Duodenal mucosa (tissue), 2 donors: ENCODE measurements around the gene PDIA5.

Experiments used
- H3K27ac ChIP-seq: one replicate; pipeline ENCODE4 v1.7.0; 2013; ENCODE audit warnings: low read depth, low read length
- H3K27me3 ChIP-seq, 2 donors: one replicate each; pipeline ENCODE4 v1.7.0; 2013; ENCODE audit warnings: low read length in 2 of 2, control low read depth in 1 of 2; ENCODE audit not compliant: insufficient read depth in 2 of 2, control insufficient read depth in 1 of 2
- H3K36me3 ChIP-seq, 2 donors: one replicate each; pipeline ENCODE4 v1.7.0; 2013; ENCODE audit warnings: low read length in 2 of 2, control low read depth in 1 of 2; ENCODE audit not compliant: insufficient read depth in 2 of 2, control insufficient read depth in 1 of 2
- H3K4me1 ChIP-seq, 2 donors: one replicate each; pipeline ENCODE4 v1.7.0; 2013; ENCODE audit warnings: low read length in 2 of 2, control low read depth in 1 of 2; ENCODE audit not compliant: insufficient read depth in 2 of 2, control insufficient read depth in 1 of 2
- H3K4me3 ChIP-seq, 2 donors: one replicate each; pipeline ENCODE4 v1.7.0; 2013; ENCODE audit warnings: low read length in 2 of 2, low read depth in 1 of 2
- H3K9ac ChIP-seq, 2 donors: one replicate each; pipeline ENCODE4 v1.7.0; 2013; ENCODE audit warnings: low read length in 2 of 2, low read depth in 1 of 2
- H3K9me3 ChIP-seq, 2 donors: one replicate each; pipeline ENCODE4 v1.7.0; 2013; ENCODE audit warnings: low read length in 2 of 2, control low read depth in 1 of 2; ENCODE audit not compliant: control insufficient read depth in 1 of 2

Gene PDIA5

GRCh38 chr3:123137001-123137400 lies 70.2 kb downstream of the PDIA5 start:
- no peaks in the 10 kb centered on the region for H3K27me3 ChIP-seq
- no peaks in the 10 kb centered on the region for H3K9me3 ChIP-seq
- no peak overlapping the region for H3K9ac ChIP-seq
- H3K4me3 ChIP-seq: no peak overlapping the region
- H3K27ac ChIP-seq: no peak overlapping the region
- peaks cover 0 to 1% of the 10 kb centered on the region in 2 donors for H3K4me1 ChIP-seq
- peaks cover 10 to 48% of the 10 kb centered on the region in 2 donors for H3K36me3 ChIP-seq

GRCh38 chr3:123138839-123139444 lies 72.1 kb downstream of the PDIA5 start:
- Histone ChIP-seq H3K27ac (no peak overlapping the region), H3K9me3 (no peaks in the 10 kb centered on the region), H3K4me1 (no peaks in the 10 kb centered on the region), H3K4me3 (no peak overlapping the region), H3K27me3 (no peaks in the 10 kb centered on the region), H3K9ac (no peak overlapping the region), H3K36me3 (peaks cover 10 to 45% of the 10 kb centered on the region in 2 donors)

GRCh38 chr3:123139522-123139921 lies 72.7 kb downstream of the PDIA5 start:
- no peak overlapping the region for H3K9ac ChIP-seq
- H3K36me3 ChIP-seq: peaks cover 6 to 40% of the 10 kb centered on the region in 2 donors
- no peaks in the 10 kb centered on the region for H3K27me3 ChIP-seq
- H3K4me1 ChIP-seq: no peaks in the 10 kb centered on the region
- H3K4me3 ChIP-seq: no peak overlapping the region
- H3K9me3 ChIP-seq: no peaks in the 10 kb centered on the region
- H3K27ac ChIP-seq: no peak overlapping the region

- Histone ChIP-seq H3K9ac (no peak overlapping the region), H3K27me3 (no peaks in the 10 kb centered on the region), H3K4me1 (no peaks in the 10 kb centered on the region), H3K36me3 (peaks cover 6 to 39% of the 10 kb centered on the region in 2 donors), H3K9me3 (no peaks in the 10 kb centered on the region), H3K4me3 (no peak overlapping the region), H3K27ac (no peak overlapping the region)
Observed at GRCh38 chr3:123140550-123140949, 73.7 kb downstream of the PDIA5 start.

GRCh38 chr3:123141276-123141675 lies 74.5 kb downstream of the PDIA5 start:
- Histone ChIP-seq H3K4me1 (no peaks in the 10 kb centered on the region), H3K4me3 (no peak overlapping the region), H3K9ac (no peak overlapping the region), H3K27ac (no peak overlapping the region), H3K36me3 (peaks cover 11 to 46% of the 10 kb centered on the region in 2 donors), H3K9me3 (no peaks in the 10 kb centered on the region), H3K27me3 (no peaks in the 10 kb centered on the region)

- H3K4me3 ChIP-seq: no peak overlapping the region
- no peaks in the 10 kb centered on the region for H3K4me1 ChIP-seq
- no peak overlapping the region for H3K27ac ChIP-seq
- peaks cover 18 to 64% of the 10 kb centered on the region in 2 donors for H3K36me3 ChIP-seq
- no peak overlapping the region for H3K9ac ChIP-seq
- H3K9me3 ChIP-seq: no peaks in the 10 kb centered on the region
- H3K27me3 ChIP-seq: no peaks in the 10 kb centered on the region
Observed at GRCh38 chr3:123143669-123144411, 77.0 kb downstream of the PDIA5 start.

- Histone ChIP-seq H3K27me3 (no peaks in the 10 kb centered on the region), H3K9ac (no peak overlapping the region), H3K9me3 (no peaks in the 10 kb centered on the region), H3K4me3 (no peak overlapping the region), H3K36me3 (peaks cover 31 to 66% of the 10 kb centered on the region in 2 donors), H3K4me1 (no peaks in the 10 kb centered on the region), H3K27ac (no peak overlapping the region)
Observed at GRCh38 chr3:123147754-123148535, 81.1 kb downstream of the PDIA5 start.

- Histone ChIP-seq H3K36me3 (peaks cover 31 to 60% of the 10 kb centered on the region in 2 donors), H3K27ac (no peak overlapping the region), H3K4me1 (no peaks in the 10 kb centered on the region), H3K9me3 (no peaks in the 10 kb centered on the region), H3K4me3 (no peak overlapping the region), H3K9ac (no peak overlapping the region), H3K27me3 (no peaks in the 10 kb centered on the region)
Observed at GRCh38 chr3:123148772-123149171, 81.9 kb downstream of the PDIA5 start.

- no peak overlapping the region for H3K4me3 ChIP-seq
- no peak overlapping the region for H3K27ac ChIP-seq
- H3K4me1 ChIP-seq: no peaks in the 10 kb centered on the region
- no peak overlapping the region for H3K9ac ChIP-seq
- peaks cover 31 to 63% of the 10 kb centered on the region in 2 donors for H3K36me3 ChIP-seq
- no peaks in the 10 kb centered on the region for H3K27me3 ChIP-seq
- no peaks in the 10 kb centered on the region for H3K9me3 ChIP-seq
Observed at GRCh38 chr3:123149525-123149924, 82.7 kb downstream of the PDIA5 start.
